GM19463 (cell line): ENCODE results near the gene ULBP3.
"Not testable (repeated sequence)": the region's sequence is repeated elsewhere in the genome, so short reads cannot be mapped to it uniquely, and the experiment has no call there.

Source experiments
- ATAC-seq: cut with Tn5 transposase; IDR thresholded peaks from one replicate; pipeline ENCODE4 v1.9.1; 2021; ENCODE audit warnings: mild to moderate bottlenecking, moderate library complexity; ENCODE audit not compliant: unreplicated experiment

ULBP3 gene

GRCh38 chr6:150043501-150044412 is 25.2 kb downstream of the ULBP3 start:
- no peak for ATAC-seq

- no peak for ATAC-seq
These were observed 25.8 kb downstream of the ULBP3 start for GRCh38 chr6:150043096-150043495.

DNA sequence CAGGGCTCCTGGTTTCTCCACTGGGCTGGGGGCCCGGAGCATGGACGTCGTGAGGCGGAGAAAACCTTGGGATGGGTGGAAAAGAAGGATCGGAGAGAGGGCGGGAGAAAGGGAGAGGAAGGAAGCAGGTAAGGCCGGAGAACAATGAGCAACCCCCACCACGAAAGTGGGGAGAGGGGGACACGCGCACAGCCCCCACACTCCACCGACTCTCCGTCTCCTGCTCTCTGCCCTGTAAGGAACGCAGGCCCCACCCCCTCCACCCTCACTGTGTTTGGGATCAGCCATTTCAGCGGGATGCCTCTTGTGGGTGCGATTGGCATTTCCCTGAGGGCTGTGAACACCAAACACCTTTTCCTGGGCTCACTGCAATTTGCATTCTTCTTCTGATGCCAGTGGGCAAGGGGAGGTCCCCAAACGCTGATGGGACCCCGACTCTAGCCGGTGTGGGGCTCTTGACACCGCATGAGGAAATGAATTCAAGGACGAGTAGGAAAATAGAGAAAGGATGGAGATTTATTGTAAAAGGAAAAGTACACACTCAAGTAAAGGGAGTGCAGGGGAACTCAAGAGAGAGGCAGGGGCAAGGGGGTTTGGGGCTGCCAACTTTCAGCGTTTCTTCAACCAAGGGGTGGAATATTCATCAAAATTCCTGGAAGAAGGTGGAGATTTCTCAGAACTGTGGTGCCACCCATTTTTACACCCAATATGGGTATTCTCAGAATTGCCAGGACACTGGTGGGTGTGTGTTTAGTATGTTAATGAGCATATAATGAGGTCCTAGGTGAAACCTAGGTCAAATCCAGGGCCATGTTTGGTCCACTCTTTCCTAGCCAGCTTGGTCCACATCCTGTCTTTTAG is 30.5 kb downstream of the ULBP3 start:
- ATAC-seq: no peak

DNA sequence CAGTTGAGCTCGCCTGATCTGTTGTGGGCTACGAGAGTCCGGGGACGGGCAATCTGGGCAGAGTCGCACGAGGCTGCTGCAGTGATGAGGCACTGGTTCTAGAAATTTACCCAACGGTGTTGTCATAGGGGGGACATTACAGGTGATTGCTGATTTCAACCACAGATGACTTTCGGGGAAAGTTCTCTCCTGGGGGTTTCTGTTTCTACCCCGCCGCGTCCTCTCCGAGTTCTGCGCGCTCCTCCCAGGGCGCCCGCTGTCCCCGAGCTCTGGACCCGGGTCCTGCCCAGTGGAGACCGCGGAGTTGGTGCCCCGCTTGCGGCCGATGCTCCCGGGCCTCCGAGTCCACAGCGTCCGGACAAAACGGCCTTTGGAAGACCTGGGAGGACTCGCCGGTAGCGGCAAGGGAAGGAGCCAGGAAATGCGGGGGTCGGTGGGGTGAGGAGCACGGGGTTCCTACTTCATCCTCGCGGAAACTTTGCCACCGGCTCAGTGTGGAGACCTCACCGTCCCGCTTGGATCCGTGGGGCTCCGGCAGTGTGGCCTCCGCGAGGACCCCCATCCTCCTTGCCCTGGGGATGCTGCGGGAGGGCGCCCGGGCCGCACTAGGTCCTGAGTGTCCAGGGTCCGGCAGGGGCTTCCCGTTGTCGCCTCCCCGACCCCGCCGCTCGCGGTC is 31.3 kb downstream of the ULBP3 start:
- no peak for ATAC-seq

DNA sequence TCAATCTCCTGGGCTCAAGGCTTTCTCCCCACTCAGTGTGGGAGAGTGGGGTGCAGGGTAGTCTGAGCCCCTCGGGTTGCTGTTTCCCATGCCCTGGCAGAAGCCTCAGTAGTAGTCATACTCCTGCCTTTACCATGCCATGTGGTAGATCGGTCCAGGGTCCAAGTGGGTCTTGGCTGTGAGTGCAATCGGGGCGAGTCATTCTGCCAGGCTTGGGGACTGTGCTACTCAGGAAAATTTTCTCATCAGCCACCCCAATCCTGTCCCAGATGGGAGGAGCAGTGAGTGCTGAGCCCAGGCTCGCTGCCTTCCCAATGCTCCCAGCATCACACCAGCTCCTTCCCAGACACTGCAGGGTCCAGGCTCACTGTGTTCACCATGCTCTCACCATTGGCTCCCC is 32.8 kb downstream of the ULBP3 start:
- no peak for ATAC-seq

GRCh38 chr6:150033207-150033771 is 35.6 kb downstream of the ULBP3 start:
- no peak for ATAC-seq

DNA sequence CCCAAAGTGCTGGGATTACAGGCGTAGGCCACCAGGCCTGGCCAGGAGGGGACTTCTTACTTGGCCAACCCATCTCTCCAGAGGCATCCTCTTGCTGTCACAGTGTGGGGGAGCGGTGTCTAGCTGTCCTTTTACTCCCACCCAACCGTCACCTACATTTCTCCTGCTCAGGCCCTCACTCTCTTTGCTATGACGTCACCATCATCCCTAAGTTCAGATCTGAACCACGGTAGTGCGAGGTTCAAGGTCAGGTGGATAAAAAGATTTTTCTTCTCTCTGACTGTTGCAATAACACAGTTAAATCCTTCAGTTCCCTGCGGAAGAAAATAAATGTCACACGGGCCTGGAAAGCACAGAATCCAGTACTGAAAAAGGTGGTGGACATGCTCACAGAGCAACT is 36.3 kb downstream of the ULBP3 start:
- ATAC-seq: no peak

GRCh38 chr6:150030611-150031010 is 38.3 kb downstream of the ULBP3 start:
- ATAC-seq: no peak

GRCh38 chr6:150029749-150030148 is 39.2 kb downstream of the ULBP3 start:
- ATAC-seq: peak; percentile 59

DNA sequence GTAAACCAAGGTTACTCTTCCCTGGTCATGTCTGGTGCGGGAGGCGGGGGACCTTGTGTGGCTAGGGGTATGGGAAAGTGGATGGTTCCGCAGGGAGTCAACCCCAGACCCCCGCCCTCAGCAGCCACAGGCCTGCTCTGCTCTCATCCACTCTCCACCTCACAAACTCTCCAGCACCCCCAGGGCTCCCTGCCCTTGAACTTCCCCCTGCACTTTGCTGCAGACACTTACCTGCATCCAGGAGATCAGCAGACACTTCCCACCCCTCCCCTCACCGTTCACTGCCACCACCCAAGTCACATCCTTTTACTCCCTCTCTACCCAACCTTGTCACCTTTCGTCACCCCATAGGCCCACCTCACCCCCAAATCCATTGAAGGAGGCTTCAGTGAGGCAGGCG is 39.6 kb downstream of the ULBP3 start:
- ATAC-seq: no peak

GRCh38 chr6:150028799-150029198 is 40.1 kb downstream of the ULBP3 start:
- ATAC-seq: no peak

DNA sequence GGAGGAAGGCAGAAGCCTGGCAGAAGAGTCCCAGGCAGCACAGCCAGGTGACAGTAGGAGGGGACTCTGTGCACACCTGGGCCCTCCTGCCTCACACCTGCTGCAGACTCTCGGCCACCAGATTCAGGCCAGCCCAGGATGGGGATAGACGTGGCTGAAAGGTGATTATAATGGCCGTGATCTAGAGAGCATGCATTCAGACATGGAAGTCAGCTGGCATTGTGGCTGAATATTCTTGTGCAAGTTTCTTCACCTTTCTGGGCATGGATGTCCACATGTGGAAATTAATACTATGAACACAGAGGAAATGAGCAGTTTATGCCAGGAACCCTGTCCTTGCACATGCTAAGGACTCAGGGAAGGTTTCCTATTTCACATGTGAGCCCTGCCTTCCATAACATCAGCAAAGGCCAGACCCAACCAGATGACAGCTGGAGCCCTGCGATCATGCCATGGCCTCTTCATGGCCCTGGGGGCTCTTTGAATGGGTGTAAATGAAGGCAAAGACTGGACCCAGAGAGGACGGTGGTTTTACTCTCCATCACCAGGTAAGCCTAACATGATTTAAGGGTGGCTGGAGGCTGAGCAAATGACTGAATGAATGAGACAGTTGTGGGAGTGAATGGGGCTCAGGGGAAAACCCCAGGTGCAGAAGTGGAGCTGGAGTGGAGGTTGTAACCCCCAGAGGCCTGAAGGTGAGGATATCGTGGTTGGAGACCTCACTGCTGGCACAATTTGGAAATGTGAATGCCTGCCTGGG is 40.9 kb downstream of the ULBP3 start:
- no peak for ATAC-seq

GRCh38 chr6:150026976-150027805 is 41.7 kb downstream of the ULBP3 start:
- ATAC-seq: no peak

GRCh38 chr6:150025201-150025917 is 43.6 kb downstream of the ULBP3 start, which contains the start of gene RAET1L:
RAET1L (minus strand) TSS chr6:150025532; CDS start chr6:150025471, 61 bp downstream.
- ATAC-seq: no peak

- ATAC-seq: no peak
These were observed 44.2 kb downstream of the ULBP3 start for GRCh38 chr6:150024646-150025155.

- ATAC-seq: not testable (repeated sequence)
These were observed 44.9 kb downstream of the ULBP3 start for GRCh38 chr6:150024021-150024420.

DNA sequence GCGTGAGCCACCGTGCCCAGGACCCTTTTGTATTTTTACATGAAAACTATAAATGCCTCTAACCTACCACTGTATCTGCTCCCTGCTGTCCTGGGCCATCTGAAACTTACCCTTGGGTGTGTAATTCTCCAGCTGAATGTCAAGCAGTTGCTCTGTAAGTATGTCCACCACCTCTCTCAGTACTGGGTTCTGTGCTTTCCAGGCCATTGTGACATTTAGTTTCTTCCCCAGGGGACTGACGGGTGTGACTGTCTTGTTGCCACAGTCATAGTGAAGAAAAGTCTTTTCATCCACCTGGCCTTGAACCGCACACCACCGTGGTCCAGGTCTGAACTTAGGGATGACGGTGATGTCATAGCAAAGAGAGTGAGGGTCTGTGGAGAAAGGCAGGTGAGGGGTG is 47.1 kb downstream of the ULBP3 start:
- not testable (repeated sequence) for ATAC-seq

- ATAC-seq: no peak
These were observed 49.9 kb downstream of the ULBP3 start for GRCh38 chr6:150018846-150019580.
